Adrenal gland (tissue), 5 donors: ENCODE results near the gene PIGO.

Source experiments
- CTCF ChIP-seq, 6 experiments: fragments of 450-650 bp in 4 of 6; fragments of 200-600 bp in 2 of 6; sonication (generic) in 1 of 6; IDR thresholded peaks; 1 replicate in 5 of 6; 2 replicates in 1 of 6; pipeline versions ENCODE4 v1.5.1 to v1.8.0; 2016 to 2021; ENCODE audit warnings: antibody characterized with exemption in 6 of 6, mild to moderate bottlenecking in 2 of 6, moderate library complexity in 1 of 6
- POLR2A ChIP-seq, 2 donors: fragments of 450-650 bp; IDR thresholded peaks; one replicate each; pipeline ENCODE4 v1.6.1; 2017; ENCODE audit warnings: antibody characterized with exemption in 2 of 2, mild to moderate bottlenecking in 2 of 2, moderate library complexity in 1 of 2
- donor health status: DM: no; HTN: no; CAD: no.

GRCh38 chr9:35108461-35108860 lies 12.1 kb upstream of the PIGO start:
- TF ChIP-seq CTCF (IDR thresholded peaks at IDR 0.05): no peak
- TF ChIP-seq POLR2A (IDR thresholded peaks at IDR 0.05): no peak
